Measurements from ENCODE around the gene TGFBR2. TPM values are rescaled to one million over a fixed set of nuclear protein-coding genes. Genes with fewer than 3 reads are reported as not detected.

The TGFBR2 gene
- total and polyA plus RNA-seq, 5 experiments from 2014 or later, result 128 to 268 (median 226) TPM

GRCh38 chr3:30671527-30672286 is 65.3 kb downstream of the TGFBR2 start:
- Mint-ChIP-seq H3K4me3 (peak overlapping the region; percentile 12 to 71 (median 44)), H3K27me3 (no peaks in the 10 kb centered on the region), H3K9me3 (no peaks in the 10 kb centered on the region), H3K27ac (peak overlapping the region; percentile 76 to 100 (median 84)), H3K36me3 (peaks cover 73 to 91% (median 86%) of the 10 kb centered on the region in 3 donors), H3K4me1 (peaks cover 59 to 99% (median 96%) of the 10 kb centered on the region in 4 donors)
- DNase-seq (no peak), ATAC-seq (no peak)
- POLR2A ChIA-PET, result interaction anchor here (0.5 to 9.7 kb wide), 11 partner anchors 9 to 461 kb away, joined by 3 to 170 read pairs (median 4); no protein-coding TSS in a partner anchor

GRCh38 chr3:30672287-30672735 is 65.9 kb downstream of the TGFBR2 start:
- POLR2A ChIA-PET, result interaction anchor here (0.5 to 9.7 kb wide), 7 partner anchors 10 to 65 kb away, joined by 3 to 170 read pairs (median 5); no protein-coding TSS in a partner anchor
- peaks cover 0 to under 1% (median 0%) of the 10 kb centered on the region in 9 donors for H3K9me3 Mint-ChIP-seq
- peaks cover 62 to 99% (median 97%) of the 10 kb centered on the region in 4 donors for H3K4me1 Mint-ChIP-seq
- H3K27ac Mint-ChIP-seq, result peak overlapping the region; percentile 76 to 100 (median 84)
- no peaks in the 10 kb centered on the region for H3K27me3 Mint-ChIP-seq
- H3K4me3 Mint-ChIP-seq, result peak overlapping the region; percentile 12 to 71 (median 54)
- H3K36me3 Mint-ChIP-seq, result peaks cover 79 to 95% (median 92%) of the 10 kb centered on the region in 3 donors
- no peak for DNase-seq
- no peak for ATAC-seq

- H3K27me3 Mint-ChIP-seq, result no peaks in the 10 kb centered on the region
- DNase-seq, result no peak
- POLR2A ChIA-PET, result interaction anchor here (1.2 to 9.7 kb wide), 6 partner anchors 8 to 66 kb away, joined by 5 to 170 read pairs (median 14); partner anchors contain the start of gene TGFBR2
- H3K9me3 Mint-ChIP-seq, result peaks cover 0 to 2% (median 0%) of the 10 kb centered on the region in 9 donors
- peak overlapping the region; percentile 76 to 100 (median 84) for H3K27ac Mint-ChIP-seq
- H3K36me3 Mint-ChIP-seq, result peaks cover 85 to 99% (median 96%) of the 10 kb centered on the region in 3 donors
- peak overlapping the region in 9 of 10 donors; percentile 19 to 71 (median 50) for H3K4me3 Mint-ChIP-seq
- no peak for ATAC-seq
- H3K4me1 Mint-ChIP-seq, result peaks cover 62 to 99% (median 98%) of the 10 kb centered on the region in 4 donors
Observed at GRCh38 chr3:30672959-30673358, 66.6 kb downstream of the TGFBR2 start.

GRCh38 chr3:30673425-30674341 is 67.3 kb downstream of the TGFBR2 start:
- H3K27ac Mint-ChIP-seq, result peak overlapping the region; percentile 76 to 100 (median 82)
- H3K36me3 Mint-ChIP-seq, result peaks cover 82 to 99% (median 94%) of the 10 kb centered on the region in 3 donors
- DNase-seq (peak in 2 of 10 donors; percentile 39 to 47), ATAC-seq (peak; percentile 65 to 72)
- H3K4me3 Mint-ChIP-seq, result peak overlapping the region; percentile 1 to 70 (median 50)
- H3K9me3 Mint-ChIP-seq, result peaks cover 0 to 2% (median 0%) of the 10 kb centered on the region in 9 donors
- H3K4me1 Mint-ChIP-seq, result peaks cover 57 to 98% (median 98%) of the 10 kb centered on the region in 4 donors
- POLR2A ChIA-PET, result interaction anchor here (0.6 to 2.6 kb wide), 10 partner anchors 9 to 77 kb away, joined by 3 to 22 read pairs (median 6); partner anchors contain the start of gene TGFBR2
- H3K27me3 Mint-ChIP-seq, result no peaks in the 10 kb centered on the region

GRCh38 chr3:30675006-30675405 is 68.6 kb downstream of the TGFBR2 start:
- peak overlapping the region; percentile 76 to 100 (median 86) for H3K27ac Mint-ChIP-seq
- POLR2A ChIA-PET, result interaction anchor here (0.7 to 2.6 kb wide), 6 partner anchors 10 to 68 kb away, joined by 3 to 22 read pairs (median 8); partner anchors contain the start of gene TGFBR2
- ATAC-seq (no peak), DNase-seq (no peak)
- peaks cover 0 to 2% (median 0%) of the 10 kb centered on the region in 9 donors for H3K9me3 Mint-ChIP-seq
- H3K36me3 Mint-ChIP-seq, result peaks cover 78 to 98% (median 90%) of the 10 kb centered on the region in 3 donors
- H3K4me3 Mint-ChIP-seq, result peak overlapping the region in 9 of 10 donors; percentile 29 to 74 (median 66)
- H3K27me3 Mint-ChIP-seq, result no peaks in the 10 kb centered on the region
- H3K4me1 Mint-ChIP-seq, result peaks cover 57 to 98% (median 97%) of the 10 kb centered on the region in 4 donors

- H3K9me3 Mint-ChIP-seq, result peaks cover 0 to 2% (median 0%) of the 10 kb centered on the region in 9 donors
- peak overlapping the region in 8 of 10 donors; percentile 31 to 70 (median 48) for H3K4me3 Mint-ChIP-seq
- ATAC-seq (no peak), DNase-seq (no peak)
- H3K4me1 Mint-ChIP-seq, result peaks cover 58 to 98% (median 97%) of the 10 kb centered on the region in 4 donors
- peak overlapping the region; percentile 36 to 100 (median 84) for H3K27ac Mint-ChIP-seq
- POLR2A ChIA-PET, result interaction anchor here (0.7 to 2.6 kb wide), 3 partner anchors 11 to 69 kb away, joined by 3 to 22 read pairs (median 15); partner anchors contain the start of gene TGFBR2
- peaks cover 73 to 98% (median 87%) of the 10 kb centered on the region in 3 donors for H3K36me3 Mint-ChIP-seq
- H3K27me3 Mint-ChIP-seq, result no peaks in the 10 kb centered on the region
Observed at GRCh38 chr3:30675774-30676173, 69.4 kb downstream of the TGFBR2 start.

- DNase-seq (no peak), ATAC-seq (no peak)
- Mint-ChIP-seq H3K36me3 (peaks cover 64 to 98% (median 83%) of the 10 kb centered on the region in 3 donors), H3K27me3 (no peaks in the 10 kb centered on the region), H3K4me3 (peak overlapping the region in 9 of 10 donors; percentile 15 to 67 (median 51)), H3K4me1 (peaks cover 59 to 98% (median 97%) of the 10 kb centered on the region in 4 donors), H3K9me3 (peaks cover 0 to 2% (median 0%) of the 10 kb centered on the region in 9 donors), H3K27ac (peak overlapping the region; percentile 36 to 100 (median 82))
- POLR2A ChIA-PET, result interaction anchor here (1.0 to 6.6 kb wide), 4 partner anchors 10 to 70 kb away, joined by 3 to 48 read pairs (median 12); partner anchors contain the start of gene TGFBR2
Observed at GRCh38 chr3:30676424-30677346, 70.3 kb downstream of the TGFBR2 start.

- POLR2A ChIA-PET, result interaction anchor here (1.0 to 6.6 kb wide), 4 partner anchors 11 to 71 kb away, joined by 3 to 48 read pairs (median 12); partner anchors contain the start of gene TGFBR2
- DNase-seq (no peak), ATAC-seq (no peak)
- H3K27ac Mint-ChIP-seq, result peak overlapping the region; percentile 36 to 100 (median 84)
- no peaks in the 10 kb centered on the region for H3K27me3 Mint-ChIP-seq
- H3K36me3 Mint-ChIP-seq, result peaks cover 58 to 98% (median 79%) of the 10 kb centered on the region in 3 donors
- peaks cover 0 to 2% (median 0%) of the 10 kb centered on the region in 9 donors for H3K9me3 Mint-ChIP-seq
- peaks cover 61 to 98% (median 97%) of the 10 kb centered on the region in 4 donors for H3K4me1 Mint-ChIP-seq
- peak overlapping the region in 7 of 10 donors; percentile 30 to 70 (median 61) for H3K4me3 Mint-ChIP-seq
Observed at GRCh38 chr3:30677347-30677685, 70.9 kb downstream of the TGFBR2 start.

GRCh38 chr3:30679045-30679444 is 72.6 kb downstream of the TGFBR2 start:
- Mint-ChIP-seq H3K36me3 (peaks cover 48 to 98% (median 66%) of the 10 kb centered on the region in 3 donors), H3K27me3 (no peaks in the 10 kb centered on the region), H3K27ac (peak overlapping the region; percentile 69 to 100 (median 88)), H3K4me1 (peaks cover 62 to 98% (median 96%) of the 10 kb centered on the region in 4 donors), H3K4me3 (peak overlapping the region in 8 of 10 donors; percentile 3 to 65 (median 56)), H3K9me3 (peaks cover 0 to 2% (median 0%) of the 10 kb centered on the region in 9 donors)
- DNase-seq (no peak), ATAC-seq (no peak)
- POLR2A ChIA-PET, result interaction anchor here (0.9 to 6.6 kb wide), 12 partner anchors 11 to 853 kb away, joined by 3 to 48 read pairs (median 6); partner anchors contain the start of genes STT3B and TGFBR2

- H3K4me3 Mint-ChIP-seq, result peak overlapping the region; percentile 31 to 94 (median 68)
- POLR2A ChIA-PET, result interaction anchor here (0.6 to 6.6 kb wide), 17 partner anchors 8 to 481 kb away, joined by 3 to 48 read pairs (median 5); no protein-coding TSS in a partner anchor
- peak; percentile 27 to 59 for ATAC-seq
Observed at GRCh38 chr3:30680789-30681648, 74.6 kb downstream of the TGFBR2 start.

More at GRCh38 chr3:30680789-30681648, 74.6 kb downstream of the TGFBR2 start:
- Mint-ChIP-seq H3K9me3 (peaks cover 0 to 2% (median 0%) of the 10 kb centered on the region in 9 donors), H3K36me3 (peaks cover 33 to 98% (median 57%) of the 10 kb centered on the region in 3 donors), H3K27ac (peak overlapping the region; percentile 75 to 100 (median 91)), H3K4me1 (peaks cover 60 to 97% (median 96%) of the 10 kb centered on the region in 4 donors), H3K27me3 (no peaks in the 10 kb centered on the region)
- peak in 3 of 10 donors; percentile 32 to 44 (median 40) for DNase-seq
